GM12891 (cell line): Measurements from ENCODE around the gene CAMKMT.

ENCODE experiments used
- DNase-seq: peaks from one replicate; pipeline ENCODE4 v3.0.0; 2011; ENCODE audit warnings: low spot score; ENCODE audit not compliant: insufficient read length
- FAIRE-seq: peaks from 2 replicates; lab custom pipeline; 2011; peaks lifted over from hg19 to GRCh38; lab: Jason Lieb, UNC
- PAX5 ChIP-seq: IDR thresholded peaks from 2 replicates; pipeline ENCODE4 v1.6.1; 2011; ENCODE audit warnings: low read length, moderate library complexity, mild to moderate bottlenecking; ENCODE audit not compliant: insufficient read depth, severe bottlenecking
- POLR2A ChIP-seq: IDR thresholded peaks from 2 replicates; pipeline ENCODE4 v1.6.1; 2011; ENCODE audit warnings: low read depth, low read length, control low read depth
- POLR2AphosphoS5 ChIP-seq: IDR thresholded peaks from 2 replicates; pipeline ENCODE4 v1.6.1; 2011; ENCODE audit warnings: low read depth, low read length, control low read depth
- POU2F2 ChIP-seq: IDR thresholded peaks from 2 replicates; pipeline ENCODE4 v1.6.1; 2011; ENCODE audit warnings: low read depth, mild to moderate bottlenecking, control low read depth, low read length, moderate library complexity
- SPI1 ChIP-seq: IDR thresholded peaks from 2 replicates; pipeline ENCODE4 v1.6.1; 2011; ENCODE audit warnings: low read depth, low read length, control low read depth
- TAF1 ChIP-seq: IDR thresholded peaks from 2 replicates; pipeline ENCODE4 v1.6.1; 2011; ENCODE audit warnings: low read depth, low read length, control low read depth

Gene CAMKMT

GRCh38 chr2:44433895-44434294 is 72.1 kb downstream of the CAMKMT start:
- TF ChIP-seq POU2F2: no peak
- no peak for TF ChIP-seq POLR2AphosphoS5
- no peak for TF ChIP-seq PAX5
- TF ChIP-seq TAF1: no peak
- no peak for TF ChIP-seq POLR2A
- no peak for TF ChIP-seq SPI1
- no peak for FAIRE-seq
- DNase-seq: no peak

GRCh38 chr2:44441200-44441599 is 79.5 kb downstream of the CAMKMT start:
- DNase-seq (no peak), FAIRE-seq (no peak)
- TF ChIP-seq POU2F2: no peak
- no peak for TF ChIP-seq POLR2AphosphoS5
- TF ChIP-seq PAX5: no peak
- no peak for TF ChIP-seq SPI1
- TF ChIP-seq TAF1: no peak
- no peak for TF ChIP-seq POLR2A

- no peak for DNase-seq
- no peak for TF ChIP-seq POU2F2
- no peak for FAIRE-seq
Observed at GRCh38 chr2:44442019-44442418, 80.3 kb downstream of the CAMKMT start.

- FAIRE-seq (no peak), DNase-seq (no peak)
- TF ChIP-seq POU2F2 (no peak), POLR2A (no peak), SPI1 (no peak), POLR2AphosphoS5 (no peak), TAF1 (no peak)
Observed at GRCh38 chr2:44443517-44443916, 81.8 kb downstream of the CAMKMT start.

- FAIRE-seq (no peak), DNase-seq (no peak)
- TF ChIP-seq POU2F2 (no peak), PAX5 (no peak), POLR2A (no peak), SPI1 (no peak), TAF1 (no peak), POLR2AphosphoS5 (no peak)
Observed at GRCh38 chr2:44444881-44445280, 83.1 kb downstream of the CAMKMT start.

DNA sequence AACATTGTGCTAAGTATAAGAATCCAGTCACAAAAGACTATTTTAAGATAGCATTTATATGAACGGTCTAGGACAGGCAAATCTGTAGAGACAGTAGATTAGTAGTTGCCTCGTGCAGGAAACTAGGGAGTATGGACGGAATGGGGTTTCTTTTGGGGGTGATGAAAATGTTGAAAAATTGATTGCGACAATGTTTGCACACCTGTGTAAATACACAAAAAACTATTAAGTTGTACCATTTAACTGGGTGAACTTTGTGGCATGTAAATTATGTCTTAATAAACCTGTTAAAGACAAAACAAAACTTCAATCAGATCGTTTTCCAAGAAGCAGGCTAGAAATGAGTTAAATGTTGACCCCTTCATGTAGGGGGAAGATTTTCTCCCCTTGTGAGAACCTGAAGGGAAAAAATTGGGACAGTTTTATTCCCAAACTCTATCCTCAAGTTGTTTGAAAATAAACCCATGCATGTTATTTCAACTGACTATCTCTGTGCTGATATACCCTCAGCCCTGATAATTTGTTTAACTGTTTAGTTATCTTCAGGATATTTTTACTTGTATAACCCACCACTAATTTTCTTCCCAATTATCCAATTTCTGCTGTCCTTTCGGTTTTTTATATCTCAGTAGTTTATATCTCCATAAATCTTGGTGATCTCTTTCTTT is 87.2 kb downstream of the CAMKMT start:
- no peak for FAIRE-seq
- no peak for TF ChIP-seq TAF1
- TF ChIP-seq PAX5: no peak
- no peak for TF ChIP-seq POLR2AphosphoS5
- TF ChIP-seq POU2F2: no peak
- no peak for TF ChIP-seq POLR2A
- no peak for TF ChIP-seq SPI1
- no peak for DNase-seq

DNA sequence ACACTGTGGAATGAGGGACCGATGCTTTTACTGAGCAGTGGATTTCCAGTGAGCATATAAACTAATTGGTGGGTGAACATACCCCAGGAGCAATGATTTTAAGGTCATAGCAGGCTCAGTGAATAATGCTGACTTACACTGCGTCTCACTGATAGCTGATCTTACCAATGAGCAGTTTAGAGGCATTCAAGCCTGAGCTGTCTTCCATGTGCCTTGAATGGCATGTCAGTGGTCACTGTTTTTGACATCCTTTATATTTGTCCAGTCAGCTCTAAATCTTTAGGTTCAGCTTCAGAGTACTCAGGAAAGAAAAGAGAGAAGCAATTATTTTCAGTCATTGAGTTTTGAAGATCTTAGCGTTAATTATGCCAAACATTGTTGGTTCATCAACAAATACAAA is 88.3 kb downstream of the CAMKMT start:
- DNase-seq (no peak), FAIRE-seq (no peak)
- no peak for TF ChIP-seq SPI1
- no peak for TF ChIP-seq PAX5
- TF ChIP-seq TAF1: no peak
- no peak for TF ChIP-seq POLR2AphosphoS5
- no peak for TF ChIP-seq POU2F2
- no peak for TF ChIP-seq POLR2A

- no peak for DNase-seq
- FAIRE-seq: no peak
- TF ChIP-seq PAX5: no peak
- TF ChIP-seq TAF1: no peak
- no peak for TF ChIP-seq POU2F2
- no peak for TF ChIP-seq POLR2A
- no peak for TF ChIP-seq SPI1
- no peak for TF ChIP-seq POLR2AphosphoS5
Observed at GRCh38 chr2:44450806-44451205, 89.1 kb downstream of the CAMKMT start.

DNA sequence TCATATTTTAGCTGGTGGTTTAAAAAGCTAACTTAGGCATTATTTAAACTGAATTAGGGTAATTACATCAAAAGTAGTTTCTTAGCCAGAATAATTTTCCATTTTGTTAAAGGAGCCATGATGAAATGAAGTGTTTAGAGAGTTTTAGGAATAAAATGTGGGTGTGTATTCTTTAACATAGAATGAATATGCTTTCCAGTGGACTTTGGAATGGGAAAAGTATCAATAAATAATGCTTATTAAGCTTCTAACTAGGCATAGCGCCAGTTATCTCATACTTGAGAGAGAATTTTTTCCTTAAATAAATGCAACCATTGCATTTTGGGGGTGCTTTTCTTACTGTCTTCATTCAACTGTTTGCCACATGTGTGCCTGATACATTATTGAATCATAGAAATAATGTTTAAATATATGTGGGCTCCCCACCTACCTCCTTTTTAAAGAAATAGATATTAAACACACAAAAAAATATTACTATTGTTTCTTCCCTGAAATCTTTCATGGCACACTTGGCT is 90.4 kb downstream of the CAMKMT start:
- DNase-seq: no peak
- no peak for TF ChIP-seq TAF1
- TF ChIP-seq SPI1: no peak
- no peak for TF ChIP-seq POLR2A
- no peak for TF ChIP-seq POLR2AphosphoS5
- no peak for TF ChIP-seq POU2F2
- TF ChIP-seq PAX5: no peak
- no peak for FAIRE-seq

DNA sequence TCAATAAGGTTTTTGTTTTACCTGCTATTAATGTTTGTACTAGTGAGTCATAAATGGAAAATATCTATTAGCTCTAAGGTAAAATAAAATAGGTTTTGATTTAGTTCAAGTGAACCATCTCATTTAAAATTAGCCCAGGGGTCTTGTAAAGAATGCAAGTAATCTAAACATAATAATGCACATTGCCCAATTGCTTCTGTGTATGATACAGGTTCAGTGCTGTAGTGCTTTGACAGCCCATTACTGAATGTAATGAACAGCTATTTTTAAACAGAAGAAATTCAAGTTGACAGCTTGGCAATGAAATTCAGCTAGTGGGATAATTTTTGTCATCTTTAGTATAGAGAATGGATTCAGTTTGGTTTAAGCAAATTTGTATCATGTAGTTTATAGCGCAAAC is 91.5 kb downstream of the CAMKMT start:
- TF ChIP-seq SPI1: no peak
- TF ChIP-seq POU2F2: no peak
- no peak for TF ChIP-seq POLR2A
- TF ChIP-seq PAX5: no peak
- no peak for FAIRE-seq
- no peak for DNase-seq

GRCh38 chr2:44455877-44456276 is 94.1 kb downstream of the CAMKMT start:
- DNase-seq: no peak
- TF ChIP-seq POLR2A (no peak), POLR2AphosphoS5 (no peak), PAX5 (no peak), SPI1 (no peak), POU2F2 (no peak), TAF1 (no peak)
- FAIRE-seq: no peak
